Measurements from ENCODE around the gene CCDC81.
"Not testable (repeated sequence)": the region's sequence is repeated elsewhere in the genome, so short reads cannot be mapped to it uniquely, and the experiment has no call there.

Gene CCDC81

GRCh38 chr11:86386746-86387145 is 12.1 kb downstream of the CCDC81 start:
- DNase-seq (ENCODE audit: low read depth in 2 of 2) = no peak

DNA sequence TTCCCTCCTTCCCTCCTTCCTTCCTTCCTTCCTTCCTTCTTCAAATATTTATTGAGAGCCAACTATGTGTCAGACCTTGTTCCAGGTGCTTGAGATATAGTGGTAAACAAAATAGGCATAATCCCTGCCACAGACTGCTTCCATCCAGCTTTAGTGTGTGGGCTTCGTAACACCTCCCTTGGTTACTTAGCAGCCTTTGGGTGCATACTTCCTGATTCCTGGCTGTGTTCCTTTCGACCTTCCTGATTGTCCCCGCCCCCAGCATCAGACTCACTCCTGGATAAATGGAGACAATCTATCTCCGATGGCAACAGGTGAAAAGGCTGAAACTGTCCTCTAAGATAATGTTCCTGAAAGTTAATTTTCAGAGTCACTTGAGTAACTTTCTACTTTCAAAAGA is 13.5 kb downstream of the CCDC81 start:
- no peak for DNase-seq (ENCODE audit: low read depth in 2 of 2)

DNA sequence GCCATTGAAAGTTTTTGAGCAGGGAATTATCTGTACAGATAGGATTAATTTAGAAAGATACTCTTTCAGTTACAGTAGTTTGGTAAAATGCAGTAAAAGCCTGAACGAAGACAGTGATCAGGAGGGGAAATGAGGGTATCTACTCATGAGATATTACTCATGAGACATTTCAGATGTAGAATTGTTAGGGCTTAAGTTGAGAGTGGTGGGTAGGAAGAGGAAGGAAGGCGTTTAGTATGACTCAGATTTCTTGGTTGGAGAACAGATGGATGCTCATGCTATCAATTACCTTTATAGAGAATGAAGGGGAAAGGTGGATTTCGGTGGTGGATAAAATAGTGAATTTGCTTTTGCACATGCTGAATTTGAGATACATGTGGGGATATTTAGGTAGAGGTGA is 15.8 kb downstream of the CCDC81 start:
- no peak for DNase-seq (ENCODE audit: low read depth in 2 of 2)

DNA sequence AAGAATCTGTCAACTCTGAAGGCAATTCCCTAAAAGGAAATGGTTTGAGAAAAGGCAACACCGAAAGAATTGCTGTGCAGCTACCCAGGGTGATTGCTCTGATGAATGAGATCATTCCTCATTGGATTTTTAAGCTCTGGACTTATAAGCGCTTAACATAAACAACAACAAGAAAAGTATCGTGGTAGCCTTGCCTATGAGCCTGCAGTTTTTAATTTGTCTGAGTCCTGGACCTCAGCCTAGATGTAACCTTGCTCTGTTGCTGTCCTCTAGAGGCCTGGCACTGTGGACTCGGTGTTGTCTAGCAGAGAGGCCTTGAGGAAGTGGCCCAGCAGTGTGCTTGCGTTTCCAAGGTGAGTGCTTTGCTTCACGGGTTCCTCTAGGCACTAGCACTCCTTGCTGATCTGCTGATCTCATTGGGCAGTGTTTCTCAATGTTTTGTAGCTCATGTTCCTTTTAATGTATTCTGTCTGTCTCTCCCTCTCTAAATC is 20.4 kb downstream of the CCDC81 start:
- no peak for DNase-seq (ENCODE audit: low read depth in 2 of 2)

- no peak for DNase-seq (ENCODE audit: low read depth in 2 of 2)
Measured at GRCh38 chr11:86396396-86396795, 21.7 kb downstream of the CCDC81 start.

DNA sequence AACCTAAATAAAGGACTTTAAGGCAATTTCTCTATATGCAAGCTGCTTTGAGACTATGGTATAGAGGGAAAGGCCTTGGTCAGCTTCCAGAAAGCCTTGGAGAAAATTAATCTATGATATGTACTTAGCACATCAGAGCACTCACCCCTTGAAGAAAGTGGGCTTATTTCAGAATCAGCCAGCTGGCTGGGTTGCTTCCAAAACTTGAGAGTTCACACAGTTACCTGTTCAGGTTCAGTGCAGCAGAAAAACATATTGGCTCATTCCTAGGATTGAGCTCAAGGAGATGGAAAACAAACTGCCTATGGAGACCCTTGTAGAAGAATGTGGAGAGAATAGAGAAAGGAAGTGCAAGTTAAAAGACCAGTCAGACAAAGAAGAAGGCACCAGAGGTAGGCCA is 22.7 kb downstream of the CCDC81 start:
- no peak for DNase-seq (ENCODE audit: low read depth in 2 of 2)

DNA sequence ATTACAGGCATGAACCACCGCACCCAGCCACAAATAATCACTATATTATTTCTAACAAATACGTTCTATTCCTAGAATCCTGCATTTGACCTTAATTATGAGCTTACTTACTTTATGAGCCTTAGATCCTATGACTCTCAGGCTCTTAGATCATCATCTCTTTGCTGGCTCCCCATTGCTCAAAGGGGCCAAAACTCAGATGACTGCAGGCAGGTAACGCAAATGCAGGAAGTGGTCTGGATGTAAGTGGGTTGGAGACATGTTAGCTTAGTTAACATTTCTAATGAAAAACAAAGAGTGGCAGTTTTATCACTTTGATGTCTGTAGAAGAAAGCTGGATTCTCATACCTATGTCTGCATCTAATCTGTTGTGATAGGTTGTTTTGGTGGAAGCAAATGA is 23.4 kb downstream of the CCDC81 start:
- no peak for DNase-seq (ENCODE audit: low read depth in 2 of 2)

DNA sequence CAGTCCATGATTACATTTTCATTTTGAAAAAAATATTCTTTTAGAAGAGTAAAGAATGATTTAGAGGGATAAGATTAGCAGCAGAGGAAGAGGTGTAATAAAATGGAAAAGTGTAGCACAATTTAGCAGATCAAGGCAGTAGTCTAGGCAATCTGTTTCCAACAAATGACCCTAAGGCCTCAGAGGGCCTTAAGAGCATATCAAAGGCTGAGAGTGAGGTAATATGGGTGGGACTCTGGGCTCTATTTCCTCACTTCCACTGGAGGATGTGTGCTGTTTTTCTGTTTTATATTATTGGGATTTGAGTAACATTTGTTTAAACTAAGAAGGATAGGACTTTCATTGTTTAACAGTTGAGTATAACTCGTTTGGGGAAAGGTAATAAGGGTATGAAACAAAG is 28.8 kb downstream of the CCDC81 start:
- no peak for DNase-seq (ENCODE audit: low read depth in 2 of 2)

GRCh38 chr11:86408845-86409244 is 34.2 kb downstream of the CCDC81 start:
- no peak for DNase-seq (ENCODE audit: low read depth in 2 of 2)

GRCh38 chr11:86414032-86414431 is 39.3 kb downstream of the CCDC81 start:
- no peak for DNase-seq (ENCODE audit: low read depth in 2 of 2)

DNA sequence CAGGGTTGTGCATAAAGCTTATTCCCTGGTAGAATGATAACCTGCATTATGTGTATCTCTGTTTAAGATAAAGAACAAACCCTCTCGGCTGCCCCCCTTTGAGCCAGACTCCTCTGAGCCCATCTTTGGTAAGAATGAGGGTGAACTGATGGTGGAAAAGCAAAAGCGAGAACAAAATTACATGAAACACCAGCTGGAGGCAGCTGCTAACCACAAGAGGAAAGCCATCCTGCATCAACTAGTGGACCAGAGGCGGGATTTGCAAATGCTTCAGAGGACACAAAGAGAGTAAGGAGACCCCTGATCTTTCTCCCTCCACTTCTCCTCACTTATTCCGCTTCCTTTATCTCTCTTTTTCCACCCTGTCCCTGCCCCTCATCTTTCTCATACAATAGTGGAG is 40.3 kb downstream of the CCDC81 start:
- no peak for DNase-seq (ENCODE audit: low read depth in 2 of 2)

DNA sequence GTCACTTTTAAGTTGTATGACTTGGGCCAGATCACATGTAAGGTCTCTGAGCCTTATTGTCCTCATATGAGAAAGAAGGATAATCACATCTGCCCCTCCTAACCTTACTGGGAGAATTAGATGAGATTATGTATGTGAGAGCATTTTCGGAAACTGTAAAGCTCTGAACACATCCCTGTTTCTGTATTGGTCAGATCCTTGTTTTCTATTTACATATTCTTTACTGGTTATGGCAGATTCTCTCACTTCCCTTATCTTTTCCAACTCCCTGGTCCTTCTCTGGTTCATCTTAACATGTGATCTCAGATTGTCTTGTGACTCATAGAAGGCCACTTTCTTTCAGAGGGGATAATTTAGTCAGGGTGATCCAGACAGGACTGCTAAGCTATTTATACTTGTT is 41.8 kb downstream of the CCDC81 start:
- no peak for DNase-seq (ENCODE audit: low read depth in 2 of 2)

DNA sequence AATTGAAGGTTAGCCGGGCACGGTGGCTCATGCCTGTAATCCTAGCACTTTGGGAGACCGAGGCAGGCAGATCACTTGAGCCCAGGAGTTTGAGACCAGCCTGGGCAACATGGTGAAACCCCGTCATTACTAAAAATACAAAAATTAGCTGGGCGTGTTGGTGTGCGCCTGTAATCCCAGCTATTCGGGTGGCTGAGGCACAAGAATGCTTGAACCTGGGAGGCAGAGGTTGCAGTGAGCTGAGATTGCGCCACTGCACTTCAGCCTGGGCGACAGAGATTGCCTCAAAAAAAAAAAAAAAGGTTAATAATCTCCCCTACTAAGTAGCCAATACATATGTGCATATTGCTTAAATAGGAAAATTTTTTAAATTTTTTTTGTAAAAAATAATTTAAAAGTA is 42.3 kb downstream of the CCDC81 start:
- not testable (repeated sequence) for DNase-seq (ENCODE audit: low read depth in 2 of 2)

DNA sequence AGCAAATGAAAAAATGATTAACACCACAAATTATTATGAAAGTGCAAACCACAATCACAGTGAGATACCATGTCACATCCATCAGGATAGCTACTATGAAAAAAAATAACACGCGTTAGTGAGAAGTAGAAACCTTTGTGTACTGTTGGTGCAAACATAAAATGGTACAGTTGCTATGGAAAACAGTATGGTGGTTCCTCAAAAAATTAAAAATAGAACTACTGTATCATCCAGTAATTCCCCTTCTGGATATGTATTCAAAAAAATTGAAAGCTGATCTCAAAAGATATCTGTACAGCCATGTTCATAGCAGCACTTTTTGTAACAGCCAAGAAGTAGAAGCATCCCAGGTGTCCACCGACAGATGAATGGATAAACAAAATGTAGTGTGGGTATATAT is 43.4 kb downstream of the CCDC81 start:
- DNase-seq (ENCODE audit: low read depth in 2 of 2) = no peak

DNA sequence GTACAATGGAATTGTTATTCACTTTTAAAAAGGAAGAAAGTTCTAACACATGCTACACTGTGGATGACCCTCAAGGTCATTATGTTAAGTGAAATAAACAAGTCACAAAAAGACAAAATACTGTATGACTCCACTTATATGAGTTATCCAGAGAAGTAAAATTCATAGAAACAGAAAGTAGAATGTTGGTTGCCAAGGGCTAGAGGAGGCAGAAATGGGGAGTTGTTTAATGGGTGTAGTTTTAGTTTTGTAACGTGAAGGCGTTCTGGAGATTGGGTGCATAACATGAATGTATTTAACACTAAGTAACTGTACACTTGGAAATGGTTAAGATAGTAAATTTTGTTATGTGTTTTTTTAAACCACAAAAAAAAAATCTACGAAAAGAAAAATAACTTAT is 43.8 kb downstream of the CCDC81 start:
- DNase-seq (ENCODE audit: low read depth in 2 of 2) = no peak

GRCh38 chr11:86418917-86419316 is 44.2 kb downstream of the CCDC81 start:
- no peak for DNase-seq (ENCODE audit: low read depth in 2 of 2)

- no peak for DNase-seq (ENCODE audit: low read depth in 2 of 2)
Measured at GRCh38 chr11:86421946-86422345, 47.3 kb downstream of the CCDC81 start.

GRCh38 chr11:86422371-86422770 is 47.7 kb downstream of the CCDC81 start:
- no peak for DNase-seq (ENCODE audit: low read depth in 2 of 2)

GRCh38 chr11:86423488-86423887 is 48.8 kb downstream of the CCDC81 start:
- not testable (repeated sequence) for DNase-seq (ENCODE audit: low read depth in 2 of 2)

- no peak for DNase-seq (ENCODE audit: low read depth in 2 of 2)
Measured at GRCh38 chr11:86427441-86427840, 52.8 kb downstream of the CCDC81 start.

DNA sequence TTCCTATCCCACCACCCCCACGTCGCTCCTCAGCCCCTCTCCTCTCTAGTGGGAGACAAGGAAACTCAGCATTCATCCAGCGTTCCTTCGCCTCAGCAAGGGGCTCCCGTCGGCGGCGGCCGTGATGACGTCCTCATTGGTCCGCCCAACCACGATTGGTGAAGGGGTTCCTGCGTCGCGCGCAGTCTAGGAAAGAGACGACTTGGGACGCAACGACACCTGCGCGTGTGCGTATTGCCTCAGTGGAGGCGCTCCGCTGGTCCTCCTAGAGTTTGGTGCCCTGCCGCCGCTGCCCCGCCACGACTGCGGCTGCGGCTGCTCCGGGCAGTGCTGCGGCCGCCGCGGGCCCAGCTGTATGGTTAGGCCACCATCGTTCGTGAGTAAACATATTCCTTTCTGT is 56.6 kb downstream of the CCDC81 start:
- DNase-seq (ENCODE audit: low read depth in 2 of 2) = no peak

DNA sequence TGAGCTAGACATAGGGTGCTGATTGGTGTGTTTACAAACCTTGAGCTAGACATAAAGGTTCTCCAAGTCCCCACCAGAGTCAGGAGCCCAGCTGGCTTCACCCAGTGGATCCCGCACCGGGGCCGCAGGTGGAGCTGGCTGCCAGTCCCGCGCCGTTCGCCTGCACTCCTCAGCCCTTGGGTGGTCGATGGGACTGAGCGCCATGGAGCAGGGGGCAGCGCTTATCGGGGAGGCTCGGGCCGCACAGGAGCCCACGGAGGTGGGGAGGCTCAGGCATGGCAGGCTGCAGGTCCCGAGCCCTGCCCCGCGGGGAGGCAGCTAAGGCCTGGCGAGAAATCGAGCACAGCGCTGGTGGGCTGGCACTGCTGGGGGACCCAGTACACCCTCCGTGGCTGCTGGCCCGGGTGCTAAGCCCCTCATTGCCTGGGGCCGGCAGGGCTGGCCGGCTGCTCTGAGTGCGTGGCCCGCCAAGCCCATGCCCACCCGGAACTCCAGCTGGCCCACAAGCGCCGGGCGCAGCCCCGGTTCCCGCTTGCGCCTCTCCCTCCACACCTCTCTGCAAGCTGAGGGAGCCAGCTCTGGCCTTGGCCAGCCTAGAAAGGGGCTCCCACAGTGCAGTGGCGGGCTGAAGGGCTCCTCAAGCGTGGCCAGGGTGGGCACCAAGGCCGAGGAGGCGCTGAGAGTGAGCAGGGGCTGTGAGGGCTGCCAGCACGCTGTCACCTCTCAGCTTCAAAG is 58.8 kb downstream of the CCDC81 start:
- not testable (repeated sequence) for DNase-seq (ENCODE audit: low read depth in 2 of 2)

DNA sequence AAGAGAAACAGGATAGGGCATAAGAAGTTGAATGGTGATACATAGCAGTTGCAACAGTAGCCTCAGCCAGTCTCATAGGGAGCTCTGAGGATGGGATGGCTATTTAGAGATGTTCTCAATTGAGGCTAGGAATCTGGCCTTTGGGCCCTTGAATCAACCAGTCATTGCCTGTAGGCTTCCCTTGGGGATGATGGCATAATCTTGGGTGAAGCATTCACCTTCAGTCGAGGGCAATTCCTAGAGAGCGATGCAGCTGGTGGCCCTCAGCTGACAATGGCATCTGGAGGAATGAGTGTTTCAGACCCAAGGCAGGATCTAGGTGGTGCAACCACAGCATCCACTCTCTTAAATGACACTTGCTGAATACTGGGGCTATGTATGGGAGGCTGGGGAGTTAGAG is 61.0 kb downstream of the CCDC81 start:
- no peak for DNase-seq (ENCODE audit: low read depth in 2 of 2)

- DNase-seq (ENCODE audit: low read depth in 2 of 2) = no peak
Measured at GRCh38 chr11:86438685-86439084, 64.0 kb downstream of the CCDC81 start.
